ENCODE measurements around the gene CST1.

DNA sequence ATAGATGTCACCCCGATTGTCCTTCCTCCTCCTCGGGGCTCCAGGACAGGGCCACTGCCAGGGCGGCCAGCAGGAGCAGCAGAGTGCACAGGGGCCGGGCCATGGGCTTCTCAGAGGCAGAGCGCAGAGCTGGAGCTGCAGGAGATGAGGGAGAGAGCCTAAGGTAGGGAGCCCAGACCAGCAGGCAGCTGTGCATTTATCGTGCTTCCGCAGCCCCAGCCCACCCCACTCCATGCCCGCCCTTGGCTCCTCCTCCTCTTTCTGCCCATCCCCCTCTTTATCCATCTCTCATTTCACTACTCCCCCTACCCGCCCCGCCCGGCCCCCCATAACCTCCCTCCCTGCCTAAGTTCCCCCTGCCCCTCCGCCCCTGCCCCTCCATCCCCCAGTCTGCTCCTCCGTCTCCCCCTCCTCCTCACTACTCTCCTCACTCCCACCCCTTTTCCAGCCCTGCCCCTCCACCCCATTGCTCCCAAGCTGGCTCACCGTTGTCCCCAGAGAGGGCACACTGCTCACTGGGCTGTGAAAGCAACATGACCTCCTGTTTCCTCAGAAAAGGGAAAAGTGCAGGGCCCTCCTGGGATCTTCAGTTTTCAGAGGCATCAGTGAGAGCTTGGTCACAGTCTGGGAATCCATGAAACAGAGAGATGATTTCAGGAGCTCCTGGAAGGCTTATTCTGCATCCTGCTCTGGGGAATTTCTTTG lies 25.5 kb upstream of the CST1 start:
- TF ChIP-seq, protein P1, sequence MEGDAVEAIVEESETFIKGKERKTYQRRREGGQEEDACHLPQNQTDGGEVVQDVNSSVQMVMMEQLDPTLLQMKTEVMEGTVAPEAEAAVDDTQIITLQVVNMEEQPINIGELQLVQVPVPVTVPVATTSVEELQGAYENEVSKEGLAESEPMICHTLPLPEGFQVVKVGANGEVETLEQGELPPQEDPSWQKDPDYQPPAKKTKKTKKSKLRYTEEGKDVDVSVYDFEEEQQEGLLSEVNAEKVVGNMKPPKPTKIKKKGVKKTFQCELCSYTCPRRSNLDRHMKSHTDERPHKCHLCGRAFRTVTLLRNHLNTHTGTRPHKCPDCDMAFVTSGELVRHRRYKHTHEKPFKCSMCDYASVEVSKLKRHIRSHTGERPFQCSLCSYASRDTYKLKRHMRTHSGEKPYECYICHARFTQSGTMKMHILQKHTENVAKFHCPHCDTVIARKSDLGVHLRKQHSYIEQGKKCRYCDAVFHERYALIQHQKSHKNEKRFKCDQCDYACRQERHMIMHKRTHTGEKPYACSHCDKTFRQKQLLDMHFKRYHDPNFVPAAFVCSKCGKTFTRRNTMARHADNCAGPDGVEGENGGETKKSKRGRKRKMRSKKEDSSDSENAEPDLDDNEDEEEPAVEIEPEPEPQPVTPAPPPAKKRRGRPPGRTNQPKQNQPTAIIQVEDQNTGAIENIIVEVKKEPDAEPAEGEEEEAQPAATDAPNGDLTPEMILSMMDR (IDR thresholded peaks at IDR 0.05; ENCODE audit: low read depth, low read length): no peak
- no peak for TF ChIP-seq EZH2phosphoT487 (IDR thresholded peaks at IDR 0.05; ENCODE audit: low read depth)

All from OCI-LY3 (cell line).